ENCODE results near the gene UPK3A. TPM values are rescaled to one million over a fixed set of nuclear protein-coding genes. Genes with fewer than 3 reads are reported as not detected.
"Not testable (repeated sequence)": the region's sequence is repeated elsewhere in the genome, so short reads cannot be mapped to it uniquely, and the experiment has no call there.

Gene UPK3A
- total and polyA plus RNA-seq, 2 of the 13 experiments (the other 11 are each of a cell fraction or from before 2014, with no cell fraction given) = 10.5 to 13.8 TPM

DNA sequence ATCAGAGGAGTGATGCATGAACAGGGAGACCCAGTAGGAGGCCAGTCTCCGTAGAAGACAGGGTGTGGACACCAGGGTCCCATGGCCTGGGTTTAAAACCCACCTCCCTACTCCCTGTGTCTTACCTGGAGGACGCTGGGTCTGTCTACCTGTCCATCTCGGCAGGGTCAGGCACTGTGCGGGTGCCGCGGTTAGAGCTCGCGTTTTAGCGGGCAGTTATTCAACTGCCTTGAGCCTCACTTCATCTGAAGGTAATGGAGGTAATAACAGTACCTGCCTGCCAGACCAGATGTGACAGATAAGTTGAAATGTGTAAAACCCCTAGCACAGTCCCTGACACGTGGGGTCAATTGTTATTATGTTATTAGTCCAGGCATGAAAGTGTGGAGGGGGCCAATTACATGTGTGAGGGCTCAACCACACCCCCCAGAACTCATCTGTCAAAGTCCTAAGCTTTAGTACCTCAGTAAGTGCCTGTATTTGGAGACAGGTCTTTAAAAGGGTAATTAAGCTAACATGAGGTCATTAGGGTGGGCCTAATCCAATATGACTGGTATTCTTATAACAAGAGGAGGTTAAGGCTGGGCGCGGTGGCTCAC, 8.1 kb upstream of the UPK3A start (continued):
- TF ChIP-seq, protein P1, sequence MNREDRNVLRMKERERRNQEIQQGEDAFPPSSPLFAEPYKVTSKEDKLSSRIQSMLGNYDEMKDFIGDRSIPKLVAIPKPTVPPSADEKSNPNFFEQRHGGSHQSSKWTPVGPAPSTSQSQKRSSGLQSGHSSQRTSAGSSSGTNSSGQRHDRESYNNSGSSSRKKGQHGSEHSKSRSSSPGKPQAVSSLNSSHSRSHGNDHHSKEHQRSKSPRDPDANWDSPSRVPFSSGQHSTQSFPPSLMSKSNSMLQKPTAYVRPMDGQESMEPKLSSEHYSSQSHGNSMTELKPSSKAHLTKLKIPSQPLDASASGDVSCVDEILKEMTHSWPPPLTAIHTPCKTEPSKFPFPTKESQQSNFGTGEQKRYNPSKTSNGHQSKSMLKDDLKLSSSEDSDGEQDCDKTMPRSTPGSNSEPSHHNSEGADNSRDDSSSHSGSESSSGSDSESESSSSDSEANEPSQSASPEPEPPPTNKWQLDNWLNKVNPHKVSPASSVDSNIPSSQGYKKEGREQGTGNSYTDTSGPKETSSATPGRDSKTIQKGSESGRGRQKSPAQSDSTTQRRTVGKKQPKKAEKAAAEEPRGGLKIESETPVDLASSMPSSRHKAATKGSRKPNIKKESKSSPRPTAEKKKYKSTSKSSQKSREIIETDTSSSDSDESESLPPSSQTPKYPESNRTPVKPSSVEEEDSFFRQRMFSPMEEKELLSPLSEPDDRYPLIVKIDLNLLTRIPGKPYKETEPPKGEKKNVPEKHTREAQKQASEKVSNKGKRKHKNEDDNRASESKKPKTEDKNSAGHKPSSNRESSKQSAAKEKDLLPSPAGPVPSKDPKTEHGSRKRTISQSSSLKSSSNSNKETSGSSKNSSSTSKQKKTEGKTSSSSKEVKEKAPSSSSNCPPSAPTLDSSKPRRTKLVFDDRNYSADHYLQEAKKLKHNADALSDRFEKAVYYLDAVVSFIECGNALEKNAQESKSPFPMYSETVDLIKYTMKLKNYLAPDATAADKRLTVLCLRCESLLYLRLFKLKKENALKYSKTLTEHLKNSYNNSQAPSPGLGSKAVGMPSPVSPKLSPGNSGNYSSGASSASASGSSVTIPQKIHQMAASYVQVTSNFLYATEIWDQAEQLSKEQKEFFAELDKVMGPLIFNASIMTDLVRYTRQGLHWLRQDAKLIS (CRISPR knock-in tag; IDR thresholded peaks at IDR 0.05) = no peak
- no peak for TF ChIP-seq SATB2 (CRISPR knock-in tag; IDR thresholded peaks at IDR 0.05)
- TF ChIP-seq, protein P2, sequence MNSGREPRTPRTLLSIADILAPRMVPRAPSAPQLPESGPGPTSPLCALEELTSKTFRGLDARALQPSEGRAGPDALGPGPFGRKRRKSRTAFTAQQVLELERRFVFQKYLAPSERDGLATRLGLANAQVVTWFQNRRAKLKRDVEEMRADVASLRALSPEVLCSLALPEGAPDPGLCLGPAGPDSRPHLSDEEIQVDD (CRISPR knock-in tag; IDR thresholded peaks at IDR 0.05; ENCODE audit: borderline replicate concordance) = no peak
- TF ChIP-seq AKAP8 (CRISPR knock-in tag; IDR thresholded peaks at IDR 0.05) = no peak

DNA sequence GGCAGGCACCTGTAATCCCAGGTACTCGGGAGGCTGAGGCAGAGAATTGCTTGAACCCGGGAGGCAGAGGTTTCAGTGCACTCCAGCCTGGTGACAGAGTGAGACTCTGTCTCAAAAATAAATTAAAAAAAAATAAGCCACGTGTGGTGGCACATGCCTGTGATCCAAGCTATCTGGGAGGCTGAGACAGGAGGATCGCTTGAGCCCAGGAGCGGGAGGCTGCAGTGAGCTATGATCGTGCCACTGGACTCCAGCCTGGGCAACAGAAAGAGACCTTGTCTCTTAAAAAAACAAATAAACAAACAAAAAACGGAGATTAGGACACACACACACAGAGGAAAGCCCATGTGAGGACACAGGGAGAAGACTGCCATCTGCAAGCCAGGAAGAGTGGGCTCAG, 7.0 kb upstream of the UPK3A start:
- H3K4me3 ChIP-seq (replicated peaks in 1 of 3; ENCODE audit: insufficient read depth in 1 of 3, low read depth in 2 of 3, low read length in 3 of 3); CTCF ChIA-PET (ENCODE audit: low intra/inter-chr PET ratio, low total read pairs); POLR2A ChIA-PET; H3K36me3 ChIP-seq (replicated peaks in 1 of 2; ENCODE audit: control insufficient read depth in 1 of 2, insufficient read depth in 2 of 2, low read length in 2 of 2); H3K4me2 ChIP-seq (ENCODE audit: low read depth, low read length); H2AFZ ChIP-seq (ENCODE audit: low read length); H3K9me3 ChIP-seq (ENCODE audit: low read length); FAIRE-seq; H3K27me3 ChIP-seq (ENCODE audit: control insufficient read depth in 1 of 2, insufficient read depth in 2 of 2, low read length in 2 of 2); in situ Hi-C loops (cut with HindIII; ENCODE audit: extremely low pct_ligation_motif_present, low pct_unique_long_range_greater_than_20kb); BruUV-seq (replicated peaks); H3K79me2 ChIP-seq (ENCODE audit: insufficient read depth, low read length); H3K9ac ChIP-seq (ENCODE audit: insufficient read depth, low read depth, low read length); DNase-seq (ENCODE audit: low spot score); H4K20me1 ChIP-seq (ENCODE audit: insufficient read depth, low read length); ATAC-seq; TF ChIP-seq FOXP1 (CRISPR knock-in tag; IDR thresholded peaks at IDR 0.05): not testable (repeated sequence)
- intact Hi-C loops (cut with micrococcal nuclease; ENCODE audit: unreplicated experiment) = loop anchor here (2.0 kb wide), 1 partner anchor 31 kb away; the partner anchor contains the start of gene FAM118A
- TF ChIP-seq, protein P3, sequence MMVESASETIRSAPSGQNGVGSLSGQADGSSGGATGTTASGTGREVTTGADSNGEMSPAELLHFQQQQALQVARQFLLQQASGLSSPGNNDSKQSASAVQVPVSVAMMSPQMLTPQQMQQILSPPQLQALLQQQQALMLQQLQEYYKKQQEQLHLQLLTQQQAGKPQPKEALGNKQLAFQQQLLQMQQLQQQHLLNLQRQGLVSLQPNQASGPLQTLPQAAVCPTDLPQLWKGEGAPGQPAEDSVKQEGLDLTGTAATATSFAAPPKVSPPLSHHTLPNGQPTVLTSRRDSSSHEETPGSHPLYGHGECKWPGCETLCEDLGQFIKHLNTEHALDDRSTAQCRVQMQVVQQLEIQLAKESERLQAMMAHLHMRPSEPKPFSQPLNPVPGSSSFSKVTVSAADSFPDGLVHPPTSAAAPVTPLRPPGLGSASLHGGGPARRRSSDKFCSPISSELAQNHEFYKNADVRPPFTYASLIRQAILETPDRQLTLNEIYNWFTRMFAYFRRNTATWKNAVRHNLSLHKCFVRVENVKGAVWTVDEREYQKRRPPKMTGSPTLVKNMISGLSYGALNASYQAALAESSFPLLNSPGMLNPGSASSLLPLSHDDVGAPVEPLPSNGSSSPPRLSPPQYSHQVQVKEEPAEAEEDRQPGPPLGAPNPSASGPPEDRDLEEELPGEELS (CRISPR knock-in tag; IDR thresholded peaks at IDR 0.05) = peak; percentile 25; the same call in 1 of the 2 replicates
- TF ChIP-seq, protein P4, sequence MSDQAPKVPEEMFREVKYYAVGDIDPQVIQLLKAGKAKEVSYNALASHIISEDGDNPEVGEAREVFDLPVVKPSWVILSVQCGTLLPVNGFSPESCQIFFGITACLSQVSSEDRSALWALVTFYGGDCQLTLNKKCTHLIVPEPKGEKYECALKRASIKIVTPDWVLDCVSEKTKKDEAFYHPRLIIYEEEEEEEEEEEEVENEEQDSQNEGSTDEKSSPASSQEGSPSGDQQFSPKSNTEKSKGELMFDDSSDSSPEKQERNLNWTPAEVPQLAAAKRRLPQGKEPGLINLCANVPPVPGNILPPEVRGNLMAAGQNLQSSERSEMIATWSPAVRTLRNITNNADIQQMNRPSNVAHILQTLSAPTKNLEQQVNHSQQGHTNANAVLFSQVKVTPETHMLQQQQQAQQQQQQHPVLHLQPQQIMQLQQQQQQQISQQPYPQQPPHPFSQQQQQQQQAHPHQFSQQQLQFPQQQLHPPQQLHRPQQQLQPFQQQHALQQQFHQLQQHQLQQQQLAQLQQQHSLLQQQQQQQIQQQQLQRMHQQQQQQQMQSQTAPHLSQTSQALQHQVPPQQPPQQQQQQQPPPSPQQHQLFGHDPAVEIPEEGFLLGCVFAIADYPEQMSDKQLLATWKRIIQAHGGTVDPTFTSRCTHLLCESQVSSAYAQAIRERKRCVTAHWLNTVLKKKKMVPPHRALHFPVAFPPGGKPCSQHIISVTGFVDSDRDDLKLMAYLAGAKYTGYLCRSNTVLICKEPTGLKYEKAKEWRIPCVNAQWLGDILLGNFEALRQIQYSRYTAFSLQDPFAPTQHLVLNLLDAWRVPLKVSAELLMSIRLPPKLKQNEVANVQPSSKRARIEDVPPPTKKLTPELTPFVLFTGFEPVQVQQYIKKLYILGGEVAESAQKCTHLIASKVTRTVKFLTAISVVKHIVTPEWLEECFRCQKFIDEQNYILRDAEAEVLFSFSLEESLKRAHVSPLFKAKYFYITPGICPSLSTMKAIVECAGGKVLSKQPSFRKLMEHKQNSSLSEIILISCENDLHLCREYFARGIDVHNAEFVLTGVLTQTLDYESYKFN (CRISPR knock-in tag; conservative IDR thresholded peaks at IDR 0.05) = 0 out of 2 replicates have a peak, but pooled peaks have one; percentile 19
- TF ChIP-seq ZFX (CRISPR knock-in tag; IDR thresholded peaks at IDR 0.05; ENCODE audit: low read depth) (0 out of 2 replicates have a peak, but pooled peaks have one; percentile 15), ZNF770 (CRISPR knock-in tag; IDR thresholded peaks at IDR 0.05) (peak; percentile 97), FOXP1 (IDR thresholded peaks at IDR 0.05) (0 out of 2 replicates have a peak, but pooled peaks have one; percentile 10)
- 74% methylated on average over 7 of the region's 7 CpGs for WGBS (ENCODE audit: low lambda C conversion rate)
- H3K27ac ChIP-seq (ENCODE audit: extremely low read length, insufficient read depth, low read length) = peak overlapping the region; percentile 98
- H3K4me1 ChIP-seq (ENCODE audit: insufficient read depth, low read length) = peaks cover 99% of the 10 kb centered on the region
